ENCODE measurements around the gene ACTN4. TPM values are rescaled to one million over a fixed set of nuclear protein-coding genes. Genes with fewer than 3 reads are reported as not detected.

ACTN4 gene
- total and polyA plus RNA-seq, 12 donors, result 148 to 773 (median 558) TPM

DNA sequence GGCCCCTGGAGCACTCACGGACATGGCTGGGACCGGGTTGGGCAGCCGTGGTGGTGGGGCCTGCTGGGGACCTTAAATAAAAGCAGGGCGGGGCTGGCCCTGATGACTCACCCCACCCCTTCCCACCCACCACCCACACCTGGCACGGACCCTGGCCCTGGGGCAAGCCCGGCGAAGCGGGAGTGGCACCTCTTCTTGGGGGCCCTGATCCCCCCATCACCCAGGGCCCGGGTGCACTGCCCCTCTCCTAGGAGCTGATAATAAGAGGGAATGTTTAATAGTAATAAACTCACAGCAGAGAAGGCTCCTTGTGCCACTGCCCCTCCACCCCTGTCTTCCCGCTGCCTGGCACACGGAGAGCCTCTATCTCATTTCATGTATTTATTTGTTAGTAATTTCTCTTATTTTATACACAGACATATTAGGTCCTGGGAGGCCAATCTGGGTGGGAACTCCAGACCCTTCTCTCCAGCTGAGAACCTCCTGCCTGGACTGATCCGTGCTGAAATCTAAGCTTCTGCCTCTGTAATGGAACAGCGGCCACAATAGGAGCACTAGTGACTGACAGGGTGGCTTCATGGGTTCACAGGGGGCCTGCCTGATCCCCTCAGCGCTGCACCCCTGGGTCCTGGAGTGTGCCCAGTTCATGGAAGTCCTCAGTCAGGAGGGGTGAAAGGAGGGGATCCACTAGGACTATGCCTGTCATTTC, 126.2 kb downstream of the ACTN4 start, which contains the start of gene LGALS7:
LGALS7 (minus strand) TSS at position 49 of the 709 bp plus-strand sequence; CDS start at position 24, 25 bp downstream.
- Histone ChIP-seq H3K9me3 (replicated peaks in 1 of 3) (no peaks in the 10 kb centered on the region), H3K4me1 (replicated peaks in 1 of 2) (peaks cover 0 to under 1% of the 10 kb centered on the region in 2 donors), H3K36me3 (replicated peaks in 1 of 2) (no peaks in the 10 kb centered on the region), H3K27ac (no peak within 1 kb of the TSS), H3K27me3 (no peaks in the 10 kb centered on the region), H3K4me3 (no peak within 1 kb of the TSS)
- no peak for TF ChIP-seq POLR2A (IDR thresholded peaks at IDR 0.05)
- TF ChIP-seq, protein P1, sequence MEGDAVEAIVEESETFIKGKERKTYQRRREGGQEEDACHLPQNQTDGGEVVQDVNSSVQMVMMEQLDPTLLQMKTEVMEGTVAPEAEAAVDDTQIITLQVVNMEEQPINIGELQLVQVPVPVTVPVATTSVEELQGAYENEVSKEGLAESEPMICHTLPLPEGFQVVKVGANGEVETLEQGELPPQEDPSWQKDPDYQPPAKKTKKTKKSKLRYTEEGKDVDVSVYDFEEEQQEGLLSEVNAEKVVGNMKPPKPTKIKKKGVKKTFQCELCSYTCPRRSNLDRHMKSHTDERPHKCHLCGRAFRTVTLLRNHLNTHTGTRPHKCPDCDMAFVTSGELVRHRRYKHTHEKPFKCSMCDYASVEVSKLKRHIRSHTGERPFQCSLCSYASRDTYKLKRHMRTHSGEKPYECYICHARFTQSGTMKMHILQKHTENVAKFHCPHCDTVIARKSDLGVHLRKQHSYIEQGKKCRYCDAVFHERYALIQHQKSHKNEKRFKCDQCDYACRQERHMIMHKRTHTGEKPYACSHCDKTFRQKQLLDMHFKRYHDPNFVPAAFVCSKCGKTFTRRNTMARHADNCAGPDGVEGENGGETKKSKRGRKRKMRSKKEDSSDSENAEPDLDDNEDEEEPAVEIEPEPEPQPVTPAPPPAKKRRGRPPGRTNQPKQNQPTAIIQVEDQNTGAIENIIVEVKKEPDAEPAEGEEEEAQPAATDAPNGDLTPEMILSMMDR (IDR thresholded peaks at IDR 0.05), result no peak
- WGBS, 4 donors, result 85 to 94% (median 92%) methylated on average over 4 to 10 of the region's 14 CpGs
- intact Hi-C loops (cut with DNase I), result no loop called here
- no peak for DNase-seq

DNA sequence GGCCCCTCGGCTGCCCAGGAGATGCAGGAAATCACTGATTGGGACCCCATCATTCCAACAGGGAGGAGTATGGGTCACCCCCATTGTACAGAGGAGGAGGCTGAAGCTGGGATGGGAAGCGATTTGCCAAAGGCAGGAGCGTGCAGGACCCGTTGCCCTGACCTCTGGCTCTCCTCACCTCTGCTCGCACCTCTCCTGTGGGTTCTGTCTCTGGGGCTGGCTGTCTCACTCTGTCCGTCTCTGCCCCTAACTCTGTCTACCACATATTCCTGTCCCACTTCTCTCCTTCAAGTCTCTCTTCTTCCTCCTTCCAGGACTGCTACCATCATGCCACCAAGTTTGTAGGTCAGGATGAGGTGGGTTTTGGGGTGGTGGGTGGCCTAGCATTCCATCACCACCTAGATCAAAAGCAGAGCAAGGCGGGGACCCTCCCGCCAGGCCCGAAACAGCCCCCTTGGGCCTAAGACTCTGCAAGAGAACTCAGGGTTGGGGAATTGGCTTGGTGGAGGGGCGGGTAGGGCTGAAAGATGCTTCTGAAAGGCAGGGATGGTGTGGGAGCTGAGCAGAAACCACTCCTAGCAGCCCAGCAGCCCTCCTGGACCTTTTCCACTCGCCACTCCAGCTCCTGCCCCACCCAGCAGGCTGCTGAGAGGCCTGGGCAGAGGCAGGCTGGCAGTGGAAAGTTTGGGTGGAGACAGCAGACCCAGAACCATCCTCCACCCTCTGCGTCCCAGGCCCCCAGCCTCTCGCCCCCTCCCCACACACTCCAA, 126.9 kb downstream of the ACTN4 start:
- H3K4me1 ChIP-seq (replicated peaks in 1 of 2), result peaks cover 0 to 4% of the 10 kb centered on the region in 2 donors
- TF ChIP-seq, protein P1 (IDR thresholded peaks at IDR 0.05), result no peak
- no peak for TF ChIP-seq POLR2A (IDR thresholded peaks at IDR 0.05)
- H3K9me3 ChIP-seq (replicated peaks in 1 of 3), result no peaks in the 10 kb centered on the region
- no peaks in the 10 kb centered on the region for H3K27me3 ChIP-seq
- no peak for DNase-seq
- no peak overlapping the region for H3K4me3 ChIP-seq
- no peaks in the 10 kb centered on the region for H3K36me3 ChIP-seq (replicated peaks in 1 of 2)
- H3K27ac ChIP-seq, result no peak overlapping the region
- 80 to 96% (median 86%) methylated on average over 9 to 13 of the region's 13 CpGs for WGBS, 4 donors
- intact Hi-C loops (cut with DNase I), result no loop called here

DNA sequence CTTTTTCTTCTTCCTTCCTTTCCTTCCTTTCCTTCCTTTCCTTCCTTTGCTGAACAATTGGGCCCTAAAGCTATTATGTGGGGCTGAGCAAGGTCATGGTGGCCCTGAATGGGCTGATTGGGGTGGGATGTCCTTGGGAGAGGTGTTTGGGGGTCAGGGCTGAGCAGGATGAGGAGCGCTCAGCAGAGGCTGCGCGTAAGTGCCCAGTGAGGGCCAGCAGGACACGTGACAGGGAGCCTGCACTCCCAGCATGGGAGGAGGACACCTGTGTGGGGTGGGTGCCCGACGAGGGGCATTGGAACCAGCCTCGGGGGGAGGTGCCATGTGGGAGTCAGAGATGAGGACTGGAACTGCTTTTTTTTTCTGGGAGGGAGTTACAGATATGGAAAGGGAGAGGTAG, 131.3 kb downstream of the ACTN4 start:
- no peaks in the 10 kb centered on the region for H3K36me3 ChIP-seq (replicated peaks in 1 of 2)
- intact Hi-C loops (cut with DNase I), result no loop called here
- no peak overlapping the region for H3K27ac ChIP-seq
- 25 to 39% (median 32%) methylated on average over 7 of the region's 7 CpGs for WGBS, 4 donors
- no peaks in the 10 kb centered on the region for H3K27me3 ChIP-seq
- H3K9me3 ChIP-seq (replicated peaks in 1 of 3), result no peaks in the 10 kb centered on the region
- H3K4me1 ChIP-seq (replicated peaks in 1 of 2), result peaks cover 0 to 4% of the 10 kb centered on the region in 2 donors
- peak in 1 of 7 donors; percentile 21 for DNase-seq
- TF ChIP-seq, protein P1 (IDR thresholded peaks at IDR 0.05), result no peak
- no peak for TF ChIP-seq POLR2A (IDR thresholded peaks at IDR 0.05)
- no peak overlapping the region for H3K4me3 ChIP-seq

DNA sequence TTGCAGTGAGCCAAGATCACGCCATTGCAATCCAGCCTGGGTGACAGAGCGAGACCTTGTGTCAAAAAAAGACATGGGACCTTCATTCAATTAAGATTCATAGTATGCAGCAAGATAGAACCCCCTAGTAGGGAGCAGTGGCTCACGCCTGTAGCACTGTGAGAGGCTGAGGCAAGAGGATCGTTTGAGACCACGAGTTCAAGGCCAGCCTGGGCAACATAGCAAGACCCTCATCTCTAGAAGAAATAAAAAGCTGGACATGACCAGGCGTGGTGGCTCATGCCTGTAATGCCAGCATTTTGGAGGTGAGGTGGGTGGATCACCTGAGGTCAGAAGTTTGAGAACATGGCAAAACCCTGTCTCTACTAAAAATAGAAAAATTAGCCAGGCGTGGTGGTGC, 133.0 kb downstream of the ACTN4 start:
- intact Hi-C loops (cut with DNase I), result no loop called here
- Histone ChIP-seq H3K9me3 (replicated peaks in 1 of 3) (no peaks in the 10 kb centered on the region), H3K4me1 (replicated peaks in 1 of 2) (peaks cover 0 to 4% of the 10 kb centered on the region in 2 donors), H3K27me3 (no peaks in the 10 kb centered on the region), H3K36me3 (replicated peaks in 1 of 2) (no peaks in the 10 kb centered on the region), H3K4me3 (no peak overlapping the region), H3K27ac (no peak overlapping the region)
- no peak for DNase-seq
- TF ChIP-seq POLR2A (IDR thresholded peaks at IDR 0.05), result no peak
- TF ChIP-seq, protein P1 (IDR thresholded peaks at IDR 0.05), result no peak
- WGBS, 4 donors, result 78 to 86% (median 81%) methylated on average over 7 of the region's 7 CpGs
